ENCODE data around the gene SLC35F6. TPM values are rescaled to one million over a fixed set of nuclear protein-coding genes. Genes with fewer than 3 reads are reported as not detected.
A peak's percentile ranks its signal among the peaks of the same experiment; 100 is the strongest.
"Not testable (repeated sequence)": the region's sequence is repeated elsewhere in the genome, so short reads cannot be mapped to it uniquely, and the experiment has no call there.

The SLC35F6 gene
- total RNA-seq, 6 experiments from 2014 or later = 14.2 to 73.9 (median 27.2) TPM

DNA sequence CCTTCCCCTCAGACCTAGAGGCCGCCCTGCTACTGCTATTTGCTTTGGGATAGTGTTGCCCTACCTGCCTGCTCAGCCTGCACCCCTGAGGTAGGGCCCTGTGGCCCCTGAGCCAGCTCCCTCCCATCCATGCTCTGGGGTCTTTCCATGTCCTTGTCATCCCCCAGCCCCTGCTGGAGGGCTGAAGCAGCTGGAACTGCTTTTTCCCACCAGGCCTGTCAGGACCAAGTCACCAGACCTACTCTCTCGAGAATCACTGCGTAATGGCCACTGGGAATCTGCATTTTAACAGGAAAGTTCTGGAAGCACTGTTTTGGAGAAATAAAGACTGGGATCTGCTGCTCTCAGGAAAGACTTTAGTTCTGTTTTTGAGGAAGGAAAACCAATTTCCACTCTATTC lies 20.2 kb upstream of the SLC35F6 start:
- H3K36me3 ChIP-seq = no peaks in the 10 kb centered on the region
- H3K27ac ChIP-seq = no peak overlapping the region
- no peaks in the 10 kb centered on the region for H3K9me3 ChIP-seq
- WGBS (ENCODE audit: insufficient coverage, low coverage, low lambda C conversion rate, missing lambda C conversion rate) = no CpG with 5 or more reads among the region's 3 CpGs
- H3K27me3 ChIP-seq = no peaks in the 10 kb centered on the region
- peaks cover 0 to 4% (median 0%) of the 10 kb centered on the region in 4 donors for H3K4me1 ChIP-seq
- DNase-seq (no peak), ATAC-seq (no peak)
- no peak for TF ChIP-seq POLR2A (IDR thresholded peaks at IDR 0.05)
- intact Hi-C loops (cut with DNase I) = no loop called here
- H3K4me3 ChIP-seq = no peak overlapping the region

GRCh38 chr2:26744953-26745352 lies 19.1 kb upstream of the SLC35F6 start:
- intact Hi-C loops (cut with DNase I) = loop anchor here in 1 of 2 donors (5.0 kb wide), 1 partner anchor 138 kb away; no protein-coding TSS in a partner anchor
- 67% methylated on average over 1 of the region's 3 CpGs for WGBS (ENCODE audit: insufficient coverage, low coverage, low lambda C conversion rate, missing lambda C conversion rate)
- TF ChIP-seq, protein P1, sequence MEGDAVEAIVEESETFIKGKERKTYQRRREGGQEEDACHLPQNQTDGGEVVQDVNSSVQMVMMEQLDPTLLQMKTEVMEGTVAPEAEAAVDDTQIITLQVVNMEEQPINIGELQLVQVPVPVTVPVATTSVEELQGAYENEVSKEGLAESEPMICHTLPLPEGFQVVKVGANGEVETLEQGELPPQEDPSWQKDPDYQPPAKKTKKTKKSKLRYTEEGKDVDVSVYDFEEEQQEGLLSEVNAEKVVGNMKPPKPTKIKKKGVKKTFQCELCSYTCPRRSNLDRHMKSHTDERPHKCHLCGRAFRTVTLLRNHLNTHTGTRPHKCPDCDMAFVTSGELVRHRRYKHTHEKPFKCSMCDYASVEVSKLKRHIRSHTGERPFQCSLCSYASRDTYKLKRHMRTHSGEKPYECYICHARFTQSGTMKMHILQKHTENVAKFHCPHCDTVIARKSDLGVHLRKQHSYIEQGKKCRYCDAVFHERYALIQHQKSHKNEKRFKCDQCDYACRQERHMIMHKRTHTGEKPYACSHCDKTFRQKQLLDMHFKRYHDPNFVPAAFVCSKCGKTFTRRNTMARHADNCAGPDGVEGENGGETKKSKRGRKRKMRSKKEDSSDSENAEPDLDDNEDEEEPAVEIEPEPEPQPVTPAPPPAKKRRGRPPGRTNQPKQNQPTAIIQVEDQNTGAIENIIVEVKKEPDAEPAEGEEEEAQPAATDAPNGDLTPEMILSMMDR (IDR thresholded peaks at IDR 0.05) = no peak
- no peak for TF ChIP-seq POLR2A (IDR thresholded peaks at IDR 0.05)
- Histone ChIP-seq H3K27ac (no peak overlapping the region), H3K9me3 (no peaks in the 10 kb centered on the region), H3K4me3 (no peak overlapping the region), H3K4me1 (peaks cover 0 to 4% (median 0%) of the 10 kb centered on the region in 4 donors), H3K36me3 (no peaks in the 10 kb centered on the region), H3K27me3 (no peaks in the 10 kb centered on the region)
- DNase-seq = no peak
- no peak for ATAC-seq

- Histone ChIP-seq H3K36me3 (no peaks in the 10 kb centered on the region), H3K9me3 (no peaks in the 10 kb centered on the region), H3K27ac (no peak overlapping the region), H3K4me1 (peaks cover 0 to 4% (median 0%) of the 10 kb centered on the region in 4 donors), H3K27me3 (no peaks in the 10 kb centered on the region), H3K4me3 (no peak overlapping the region)
- ATAC-seq (peak; percentile 92 to 96 (median 94)), DNase-seq (peak; percentile 81 to 84 (median 81))
- intact Hi-C loops (cut with DNase I) = loop anchor here in 1 of 2 donors (5.0 kb wide), 1 partner anchor 138 kb away; no protein-coding TSS in a partner anchor
- 14% methylated on average over 8 of the region's 9 CpGs for WGBS (ENCODE audit: insufficient coverage, low coverage, low lambda C conversion rate, missing lambda C conversion rate)
- TF ChIP-seq POLR2A (IDR thresholded peaks at IDR 0.05) = no peak
- TF ChIP-seq, protein P1 (IDR thresholded peaks at IDR 0.05) = peak; percentile 90 to 98 (median 94)
These were observed 18.3 kb upstream of the SLC35F6 start for GRCh38 chr2:26745609-26746327.

- Histone ChIP-seq H3K27me3 (no peaks in the 10 kb centered on the region), H3K4me1 (peaks cover 0 to 4% (median 0%) of the 10 kb centered on the region in 4 donors), H3K9me3 (no peaks in the 10 kb centered on the region), H3K36me3 (no peaks in the 10 kb centered on the region), H3K4me3 (no peak overlapping the region), H3K27ac (no peak overlapping the region)
- DNase-seq = no peak
- intact Hi-C loops (cut with DNase I) = loop anchor here in 1 of 2 donors (5.0 kb wide), 1 partner anchor 140 kb away; no protein-coding TSS in a partner anchor
- no peak for TF ChIP-seq POLR2A (IDR thresholded peaks at IDR 0.05)
- TF ChIP-seq, protein P1 (IDR thresholded peaks at IDR 0.05) = no peak
- WGBS (ENCODE audit: insufficient coverage, low coverage, low lambda C conversion rate, missing lambda C conversion rate) = 51% methylated on average over 3 of the region's 3 CpGs
- no peak for ATAC-seq
These were observed 17.1 kb upstream of the SLC35F6 start for GRCh38 chr2:26746934-26747333.

- not testable (repeated sequence) for H3K27me3 ChIP-seq, H3K27ac ChIP-seq, H3K4me3 ChIP-seq, DNase-seq, ATAC-seq, H3K4me1 ChIP-seq, H3K36me3 ChIP-seq, H3K9me3 ChIP-seq
- 44% methylated on average over 8 of the region's 8 CpGs for WGBS (ENCODE audit: insufficient coverage, low coverage, low lambda C conversion rate, missing lambda C conversion rate)
- intact Hi-C loops (cut with DNase I) = loop anchor here (2.0 to 5.0 kb wide), 2 partner anchors 141 to 143 kb away; no protein-coding TSS in a partner anchor
These were observed 14.2 kb upstream of the SLC35F6 start for GRCh38 chr2:26749787-26750420.

GRCh38 chr2:26750467-26750866 lies 13.6 kb upstream of the SLC35F6 start:
- ATAC-seq; H3K4me3 ChIP-seq; H3K4me1 ChIP-seq; H3K36me3 ChIP-seq; H3K9me3 ChIP-seq; intact Hi-C loops (cut with DNase I); H3K27me3 ChIP-seq; DNase-seq; H3K27ac ChIP-seq: not testable (repeated sequence)
- 74% methylated on average over 9 of the region's 11 CpGs for WGBS (ENCODE audit: insufficient coverage, low coverage, low lambda C conversion rate, missing lambda C conversion rate)
